Measurements from ENCODE around the gene ZNF618.

DNA sequence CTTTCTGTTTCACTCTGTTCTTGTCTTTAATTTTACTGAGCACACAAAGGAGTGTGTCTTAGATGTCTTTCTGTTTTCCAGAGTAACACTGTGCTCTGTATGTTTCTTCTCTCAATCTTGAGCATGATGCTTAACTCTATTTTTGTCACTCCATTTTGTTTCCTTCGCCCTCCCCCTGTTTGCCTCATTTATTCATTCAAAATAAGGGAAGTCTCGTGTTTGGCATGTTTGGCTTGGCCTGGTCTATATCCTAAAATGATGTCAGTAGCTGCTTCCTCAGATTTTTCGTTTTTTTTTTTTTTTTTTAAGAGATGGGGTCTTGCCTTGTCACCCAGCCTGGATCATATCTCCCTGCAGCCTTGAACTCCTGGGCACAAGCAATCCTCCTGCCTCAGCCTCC, 22.0 kb downstream of the ZNF618 start:
- TF ChIP-seq CTCF (conservative IDR thresholded peaks at IDR 0.05; ENCODE audit: low read depth, low read length) (no peak), EZH2 (IDR thresholded peaks at IDR 0.05; ENCODE audit: borderline replicate concordance, low read depth, low read length, poor library complexity, severe bottlenecking) (no peak)

Measured in A673 (cell line).